Measurements from ENCODE around the gene MAGI3.

- TF ChIP-seq CTCF (IDR thresholded peaks at IDR 0.05; ENCODE audit: poor library complexity, severe bottlenecking) (no peak), EZH2 (IDR thresholded peaks at IDR 0.05; ENCODE audit: borderline replicate concordance, insufficient read depth, low read length, poor library complexity, severe bottlenecking) (no peak), REST (IDR thresholded peaks at IDR 0.05; ENCODE audit: borderline replicate concordance) (no peak)
Observed at GRCh38 chr1:113592230-113592629, 201.9 kb downstream of the MAGI3 start.

All from neural cell (in vitro differentiated cells).